ENCODE results near the gene CFAP99.

DNA sequence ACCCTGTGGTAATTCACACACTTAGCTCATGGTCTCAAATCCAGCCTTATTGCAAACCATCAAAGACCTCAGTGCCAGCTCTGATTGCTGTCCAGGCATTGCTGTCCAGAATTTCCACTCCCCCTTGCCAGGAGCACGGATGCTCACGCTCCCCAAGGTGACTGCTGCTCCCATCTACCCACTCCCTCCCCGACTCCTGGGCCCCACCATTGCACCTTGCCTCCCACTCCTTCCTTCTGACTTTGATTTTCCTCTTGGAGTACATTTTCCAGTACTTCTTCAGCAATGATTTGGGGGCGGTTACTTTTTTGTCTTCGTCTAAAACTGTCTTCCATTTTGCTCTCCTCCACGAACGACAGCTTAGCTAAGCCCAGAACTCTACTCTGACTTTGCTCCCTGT, 11.8 kb upstream of the CFAP99 start:
- TF ChIP-seq, protein P1, sequence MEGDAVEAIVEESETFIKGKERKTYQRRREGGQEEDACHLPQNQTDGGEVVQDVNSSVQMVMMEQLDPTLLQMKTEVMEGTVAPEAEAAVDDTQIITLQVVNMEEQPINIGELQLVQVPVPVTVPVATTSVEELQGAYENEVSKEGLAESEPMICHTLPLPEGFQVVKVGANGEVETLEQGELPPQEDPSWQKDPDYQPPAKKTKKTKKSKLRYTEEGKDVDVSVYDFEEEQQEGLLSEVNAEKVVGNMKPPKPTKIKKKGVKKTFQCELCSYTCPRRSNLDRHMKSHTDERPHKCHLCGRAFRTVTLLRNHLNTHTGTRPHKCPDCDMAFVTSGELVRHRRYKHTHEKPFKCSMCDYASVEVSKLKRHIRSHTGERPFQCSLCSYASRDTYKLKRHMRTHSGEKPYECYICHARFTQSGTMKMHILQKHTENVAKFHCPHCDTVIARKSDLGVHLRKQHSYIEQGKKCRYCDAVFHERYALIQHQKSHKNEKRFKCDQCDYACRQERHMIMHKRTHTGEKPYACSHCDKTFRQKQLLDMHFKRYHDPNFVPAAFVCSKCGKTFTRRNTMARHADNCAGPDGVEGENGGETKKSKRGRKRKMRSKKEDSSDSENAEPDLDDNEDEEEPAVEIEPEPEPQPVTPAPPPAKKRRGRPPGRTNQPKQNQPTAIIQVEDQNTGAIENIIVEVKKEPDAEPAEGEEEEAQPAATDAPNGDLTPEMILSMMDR (IDR thresholded peaks at IDR 0.05): no peak
- no peak for TF ChIP-seq POLR2AphosphoS5 (IDR thresholded peaks at IDR 0.05)
- TF ChIP-seq POLR2A (IDR thresholded peaks at IDR 0.05): no peak
